Measurements from ENCODE around the gene CD48.

GRCh38 chr1:160721473-160721872 lies 9.9 kb upstream of the CD48 start:
- no peak for TF ChIP-seq CTCF (IDR thresholded peaks at IDR 0.05)
- TF ChIP-seq REST (IDR thresholded peaks at IDR 0.05; ENCODE audit: low read depth, low read length), result no peak
- TF ChIP-seq SIN3A (IDR thresholded peaks at IDR 0.05; ENCODE audit: borderline replicate concordance, low read depth, low read length), result no peak
- no peak for TF ChIP-seq MAX (IDR thresholded peaks at IDR 0.05; ENCODE audit: low read depth)
